Lower lobe of right lung (tissue), 2 donors: Measurements from ENCODE around the gene SMG6. TPM values are rescaled to one million over a fixed set of nuclear protein-coding genes. Genes with fewer than 3 reads are reported as not detected.
"Not testable (repeated sequence)": the region's sequence is repeated elsewhere in the genome, so short reads cannot be mapped to it uniquely, and the experiment has no call there.

Source experiments
- ATAC-seq, 2 donors: fragments of 200-7000 bp; cut with Tn5 transposase; one replicate each; pipeline ENCODE4 v1.9.1; 2020 to 2022; ENCODE audit warnings: mild to moderate bottlenecking in 2 of 2, moderate library complexity in 2 of 2
- DNase-seq: peaks from one replicate; pipeline ENCODE4 v3.0.0-alpha.2; 2020
- H3K27ac ChIP-seq: fragments of 200-600 bp; one replicate; pipeline ENCODE4 v1.8.0; 2022
- H3K27me3 ChIP-seq: fragments of 200-600 bp; one replicate; pipeline ENCODE4 v1.8.0; 2022; ENCODE audit warnings: low read depth
- H3K36me3 ChIP-seq: fragments of 200-600 bp; one replicate; pipeline ENCODE4 v1.8.0; 2022; ENCODE audit warnings: mild to moderate bottlenecking
- H3K4me1 ChIP-seq: fragments of 200-600 bp; one replicate; pipeline ENCODE4 v1.8.0; 2022
- H3K4me3 ChIP-seq: fragments of 200-600 bp; one replicate; pipeline ENCODE4 v1.8.0; 2022; ENCODE audit warnings: mild to moderate bottlenecking
- H3K9me3 ChIP-seq: fragments of 200-600 bp; one replicate; pipeline ENCODE4 v1.8.0; 2022
- CTCF ChIP-seq: fragments of 200-600 bp; IDR thresholded peaks from one replicate; pipeline ENCODE4 v1.8.0; 2022; ENCODE audit warnings: antibody characterized with exemption, mild to moderate bottlenecking
- intact Hi-C: fragments of 100-400 bp; cut with DNase I; formaldehyde crosslinking; loops from one replicate; pipeline ENCODE4 v1.11.0; 2022
- total RNA-seq: library from RNA; stranded (reverse); fragmentation: NEBNext Ultra II Directional; extraction: Animal tissue kit (Norgen Biotek cat#: 25700); gene quantifications from one replicate; pipeline ENCODE4 v1.2.1, GENCODE V29; 2021
- donor health status: DM: no; HTN: yes; CAD: no; lungs with severe emphysema.

Gene SMG6
- total RNA-seq, 1 donor from 2014 or later: 33.8 TPM

- ATAC-seq: no peak
- DNase-seq: no peak
- TF ChIP-seq CTCF: no peak
- Histone ChIP-seq H3K9me3 (no peaks in the 10 kb centered on the region), H3K4me3 (no peak overlapping the region), H3K4me1 (peaks cover 38% of the 10 kb centered on the region), H3K36me3 (no peaks in the 10 kb centered on the region), H3K27me3 (no peaks in the 10 kb centered on the region), H3K27ac (no peak overlapping the region)
- intact Hi-C loops: no loop called here
These were observed 43.6 kb downstream of the SMG6 start for GRCh38 chr17:2259769-2260536.

GRCh38 chr17:2258830-2259229 is 44.8 kb downstream of the SMG6 start:
- H3K4me3 ChIP-seq, H3K27me3 ChIP-seq, H3K9me3 ChIP-seq, DNase-seq, ATAC-seq, H3K27ac ChIP-seq, H3K36me3 ChIP-seq, intact Hi-C loops: not testable (repeated sequence)
- H3K4me1 ChIP-seq: peaks cover 28% of the 10 kb centered on the region

- DNase-seq: no peak
- no peaks in the 10 kb centered on the region for H3K27me3 ChIP-seq
- no peaks in the 10 kb centered on the region for H3K4me1 ChIP-seq
- H3K36me3 ChIP-seq: peaks cover 20% of the 10 kb centered on the region
- no peak overlapping the region for H3K27ac ChIP-seq
- no peak overlapping the region for H3K4me3 ChIP-seq
- intact Hi-C loops: no loop called here
- ATAC-seq: no peak
- no peaks in the 10 kb centered on the region for H3K9me3 ChIP-seq
- no peak for TF ChIP-seq CTCF
These were observed 49.7 kb downstream of the SMG6 start for GRCh38 chr17:2253768-2254406.

- ATAC-seq: no peak
- H3K27ac ChIP-seq: no peak overlapping the region
- H3K9me3 ChIP-seq: no peaks in the 10 kb centered on the region
- H3K36me3 ChIP-seq: peaks cover 20% of the 10 kb centered on the region
- TF ChIP-seq CTCF: no peak
- no peaks in the 10 kb centered on the region for H3K4me1 ChIP-seq
- DNase-seq: no peak
- intact Hi-C loops: no loop called here
- H3K27me3 ChIP-seq: no peaks in the 10 kb centered on the region
- no peak overlapping the region for H3K4me3 ChIP-seq
These were observed 50.2 kb downstream of the SMG6 start for GRCh38 chr17:2253362-2253761.

- ATAC-seq: no peak
- intact Hi-C loops: no loop called here
These were observed 52.5 kb downstream of the SMG6 start for GRCh38 chr17:2251098-2251497.

More at GRCh38 chr17:2251098-2251497, 52.5 kb downstream of the SMG6 start:
- Histone ChIP-seq H3K4me1 (no peaks in the 10 kb centered on the region), H3K4me3 (no peak overlapping the region), H3K27ac (no peak overlapping the region), H3K27me3 (no peaks in the 10 kb centered on the region), H3K9me3 (no peaks in the 10 kb centered on the region), H3K36me3 (peaks cover 20% of the 10 kb centered on the region)
- DNase-seq: no peak
- no peak for TF ChIP-seq CTCF
